ENCODE data around the gene NIP7. TPM values are rescaled to one million over a fixed set of nuclear protein-coding genes. Genes with fewer than 3 reads are reported as not detected.

Gene NIP7
- total RNA-seq, 6 donors from 2014 or later: 2.7 to 21.0 (median 14.1) TPM

DNA sequence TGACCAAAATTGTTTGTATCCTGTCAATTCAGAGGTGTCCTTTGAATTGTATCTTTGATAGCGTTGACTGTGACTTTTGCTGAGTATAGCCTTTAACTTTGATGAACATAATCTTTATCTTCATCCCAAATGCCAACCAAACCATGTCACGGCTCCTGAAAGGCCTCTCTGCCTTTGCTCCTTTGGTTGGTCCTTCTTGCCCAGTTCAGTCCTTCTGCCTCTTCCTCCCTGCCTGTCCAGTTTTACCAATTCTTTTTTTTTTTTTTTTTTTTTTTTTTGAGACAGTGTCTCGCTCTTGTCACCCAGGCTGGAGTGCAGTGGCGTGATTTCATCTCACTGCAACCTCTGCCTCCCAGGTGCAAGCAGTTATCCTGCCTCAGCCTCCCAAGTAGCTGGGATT is 41.3 kb upstream of the NIP7 start:
- Histone ChIP-seq H3K4me3 (no peak overlapping the region), H3K36me3 (peaks cover 0 to 37% (median 23%) of the 10 kb centered on the region in 4 donors), H3K4me1 (peaks cover 0 to 9% (median 3%) of the 10 kb centered on the region in 4 donors), H3K27ac (peak overlapping the region in 2 of 4 donors; percentile 18 to 53), H3K9me3 (no peaks in the 10 kb centered on the region), H3K27me3 (no peaks in the 10 kb centered on the region)
- no peak for TF ChIP-seq POLR2A (IDR thresholded peaks at IDR 0.05)
- TF ChIP-seq, protein P1, sequence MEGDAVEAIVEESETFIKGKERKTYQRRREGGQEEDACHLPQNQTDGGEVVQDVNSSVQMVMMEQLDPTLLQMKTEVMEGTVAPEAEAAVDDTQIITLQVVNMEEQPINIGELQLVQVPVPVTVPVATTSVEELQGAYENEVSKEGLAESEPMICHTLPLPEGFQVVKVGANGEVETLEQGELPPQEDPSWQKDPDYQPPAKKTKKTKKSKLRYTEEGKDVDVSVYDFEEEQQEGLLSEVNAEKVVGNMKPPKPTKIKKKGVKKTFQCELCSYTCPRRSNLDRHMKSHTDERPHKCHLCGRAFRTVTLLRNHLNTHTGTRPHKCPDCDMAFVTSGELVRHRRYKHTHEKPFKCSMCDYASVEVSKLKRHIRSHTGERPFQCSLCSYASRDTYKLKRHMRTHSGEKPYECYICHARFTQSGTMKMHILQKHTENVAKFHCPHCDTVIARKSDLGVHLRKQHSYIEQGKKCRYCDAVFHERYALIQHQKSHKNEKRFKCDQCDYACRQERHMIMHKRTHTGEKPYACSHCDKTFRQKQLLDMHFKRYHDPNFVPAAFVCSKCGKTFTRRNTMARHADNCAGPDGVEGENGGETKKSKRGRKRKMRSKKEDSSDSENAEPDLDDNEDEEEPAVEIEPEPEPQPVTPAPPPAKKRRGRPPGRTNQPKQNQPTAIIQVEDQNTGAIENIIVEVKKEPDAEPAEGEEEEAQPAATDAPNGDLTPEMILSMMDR (IDR thresholded peaks at IDR 0.05): no peak
- DNase-seq (no peak), ATAC-seq (ENCODE audit: low FRiP score in 2 of 2) (no peak)
- WGBS, 2 donors: 94 to 99% methylated on average over 4 of the region's 4 CpGs

DNA sequence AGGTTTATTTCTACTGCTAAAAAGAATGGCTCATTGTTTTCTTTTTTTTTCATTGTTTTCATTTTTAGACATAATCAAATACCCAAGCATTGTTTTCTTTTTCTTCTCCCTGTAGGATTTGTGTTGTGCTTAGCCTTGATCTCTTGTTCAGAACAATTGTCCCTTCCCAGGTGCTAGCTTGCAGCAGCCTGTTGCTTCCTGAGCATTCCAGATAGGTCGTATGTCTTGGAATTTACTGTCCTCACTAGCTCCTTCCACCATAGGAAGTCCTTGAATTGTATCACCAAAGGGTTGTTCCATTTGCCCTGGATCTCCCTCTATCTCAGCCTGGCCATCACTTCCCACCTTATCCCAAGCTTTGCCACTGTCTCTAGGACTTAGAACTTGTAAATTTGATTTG is 38.4 kb upstream of the NIP7 start:
- Histone ChIP-seq H3K9me3 (no peaks in the 10 kb centered on the region), H3K4me1 (peaks cover 0 to 7% (median 2%) of the 10 kb centered on the region in 4 donors), H3K4me3 (no peak overlapping the region), H3K27me3 (no peaks in the 10 kb centered on the region), H3K36me3 (peaks cover 0 to 34% (median 22%) of the 10 kb centered on the region in 4 donors), H3K27ac (no peak overlapping the region)
- TF ChIP-seq EP300 (IDR thresholded peaks at IDR 0.05) (no peak), POLR2AphosphoS5 (IDR thresholded peaks at IDR 0.05) (no peak), POLR2A (IDR thresholded peaks at IDR 0.05) (no peak)
- TF ChIP-seq, protein P1 (IDR thresholded peaks at IDR 0.05): no peak
- 60 to 90% methylated on average over 1 of the region's 1 CpG for WGBS, 2 donors
- no peak for DNase-seq
- ATAC-seq (ENCODE audit: low FRiP score in 2 of 2): no peak

DNA sequence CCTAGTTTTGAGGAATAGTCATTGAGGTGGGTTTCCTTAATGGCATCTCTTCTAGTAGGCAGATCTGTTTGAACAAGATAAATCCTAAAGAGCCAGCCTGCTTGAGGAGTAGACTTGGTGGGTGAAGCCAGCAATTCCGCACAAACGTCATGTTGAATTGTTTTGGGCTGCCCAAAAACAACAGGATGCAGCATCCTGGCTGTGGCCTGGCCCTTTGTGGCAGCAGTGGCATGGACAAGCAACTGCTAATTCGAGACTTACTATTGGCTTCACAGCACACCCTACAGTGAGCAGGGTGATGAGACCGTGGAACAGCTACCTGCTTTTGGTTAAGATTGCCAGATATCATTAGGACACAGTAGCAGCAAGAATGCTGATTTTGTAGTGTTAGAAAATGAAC is 37.7 kb upstream of the NIP7 start:
- WGBS, 2 donors: 87 to 94% methylated on average over 4 of the region's 4 CpGs
- no peak for ATAC-seq (ENCODE audit: low FRiP score in 2 of 2)
- H3K4me1 ChIP-seq: peaks cover 0 to 7% (median 2%) of the 10 kb centered on the region in 4 donors
- TF ChIP-seq POLR2A (IDR thresholded peaks at IDR 0.05): no peak
- TF ChIP-seq POLR2AphosphoS5 (IDR thresholded peaks at IDR 0.05): no peak
- TF ChIP-seq, protein P1 (IDR thresholded peaks at IDR 0.05): no peak
- TF ChIP-seq EP300 (IDR thresholded peaks at IDR 0.05): no peak
- no peak overlapping the region for H3K27ac ChIP-seq
- DNase-seq: no peak
- H3K27me3 ChIP-seq: no peaks in the 10 kb centered on the region
- H3K36me3 ChIP-seq: peaks cover 0 to 34% (median 20%) of the 10 kb centered on the region in 4 donors
- H3K9me3 ChIP-seq: no peaks in the 10 kb centered on the region
- no peak overlapping the region for H3K4me3 ChIP-seq

DNA sequence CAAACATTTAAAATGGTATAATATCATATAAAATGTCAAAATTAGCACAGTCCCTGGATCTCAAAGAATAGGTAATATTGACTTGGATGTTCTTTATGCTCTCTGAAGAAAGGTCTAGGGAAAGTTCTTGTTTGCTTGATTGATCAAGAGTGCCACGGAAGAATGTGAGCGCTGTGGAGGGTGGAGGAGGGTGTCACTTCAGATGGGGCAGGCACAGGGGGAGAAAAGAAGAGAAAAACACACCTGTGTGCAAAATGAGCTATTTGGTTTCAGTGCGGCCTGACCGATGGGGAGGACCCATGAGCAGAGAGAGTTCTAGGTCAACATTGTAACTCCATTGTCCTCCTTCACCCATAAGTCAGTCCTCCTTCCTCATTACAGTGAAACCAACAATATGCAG is 37.3 kb upstream of the NIP7 start:
- Histone ChIP-seq H3K36me3 (peaks cover 0 to 34% (median 20%) of the 10 kb centered on the region in 4 donors), H3K27ac (no peak overlapping the region)
- DNase-seq: no peak

DNA sequence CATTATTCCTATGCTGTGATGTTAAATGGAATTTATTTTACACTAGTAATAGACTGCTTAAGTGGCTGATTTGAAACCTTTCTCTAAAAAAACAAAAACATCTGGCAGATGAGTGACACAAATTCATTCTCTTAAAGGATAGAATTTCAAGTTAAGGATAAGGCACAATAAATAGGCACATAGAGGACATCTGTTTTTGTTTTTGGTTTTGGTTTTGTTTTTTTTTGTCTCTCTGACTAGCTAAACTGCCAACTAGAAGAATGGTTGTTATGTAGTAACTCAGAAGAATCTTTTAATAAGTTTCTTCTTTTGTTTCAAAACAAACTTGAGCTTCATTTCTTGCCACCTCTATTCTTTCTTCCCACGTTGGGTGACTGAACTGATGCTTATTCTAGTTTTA is 33.5 kb upstream of the NIP7 start:
- no peak for ATAC-seq (ENCODE audit: low FRiP score in 2 of 2)
- Histone ChIP-seq H3K36me3 (peaks cover 0 to 16% (median 2%) of the 10 kb centered on the region in 4 donors), H3K27ac (no peak overlapping the region), H3K4me1 (peaks cover 3 to 7% (median 5%) of the 10 kb centered on the region in 4 donors), H3K27me3 (no peaks in the 10 kb centered on the region), H3K4me3 (no peak overlapping the region), H3K9me3 (no peaks in the 10 kb centered on the region)
- no peak for TF ChIP-seq POLR2AphosphoS5 (IDR thresholded peaks at IDR 0.05)
- no peak for TF ChIP-seq POLR2A (IDR thresholded peaks at IDR 0.05)
- no peak for TF ChIP-seq EP300 (IDR thresholded peaks at IDR 0.05)
- TF ChIP-seq, protein P1 (IDR thresholded peaks at IDR 0.05): no peak
- DNase-seq: no peak
- 78 to 100% methylated on average over 1 of the region's 1 CpG for WGBS, 2 donors

More for the DNA sequence above, 37.3 kb upstream of the NIP7 start:
- H3K4me1 ChIP-seq: peaks cover 0 to 7% (median 2%) of the 10 kb centered on the region in 4 donors
- H3K27me3 ChIP-seq: no peaks in the 10 kb centered on the region
- H3K9me3 ChIP-seq: no peaks in the 10 kb centered on the region
- ATAC-seq (ENCODE audit: low FRiP score in 2 of 2): no peak
- WGBS, 2 donors: 95 to 99% methylated on average over 4 of the region's 4 CpGs
- TF ChIP-seq POLR2A (IDR thresholded peaks at IDR 0.05) (no peak), EP300 (IDR thresholded peaks at IDR 0.05) (no peak), POLR2AphosphoS5 (IDR thresholded peaks at IDR 0.05) (no peak)
- TF ChIP-seq, protein P1 (IDR thresholded peaks at IDR 0.05): no peak
- no peak overlapping the region for H3K4me3 ChIP-seq

Data from upper lobe of left lung (tissue), 6 donors.